ENCODE results near the gene RPS18.
"Not testable (repeated sequence)": the region's sequence is repeated elsewhere in the genome, so short reads cannot be mapped to it uniquely, and the experiment has no call there.

The RPS18 gene

GRCh38 chr6:33250731-33251130, 21.1 kb upstream of the RPS18 start:
- DNase-seq (ENCODE audit: low spot score): no peak
- in situ Hi-C loops (cut with MboI; ENCODE audit: low sequenced_read_pairs, unreplicated experiment): no loop called here
- TF ChIP-seq CTCF (IDR thresholded peaks at IDR 0.05; ENCODE audit: borderline replicate concordance, control extremely low read depth, extremely low read depth, insufficient read depth, missing control alignments): no peak

- DNase-seq (ENCODE audit: low spot score): no peak
- in situ Hi-C loops (cut with MboI; ENCODE audit: low sequenced_read_pairs, unreplicated experiment): no loop called here
- TF ChIP-seq CTCF (IDR thresholded peaks at IDR 0.05; ENCODE audit: borderline replicate concordance, control extremely low read depth, extremely low read depth, insufficient read depth, missing control alignments): no peak
Measured at GRCh38 chr6:33251395-33252012, 20.4 kb upstream of the RPS18 start.

DNA sequence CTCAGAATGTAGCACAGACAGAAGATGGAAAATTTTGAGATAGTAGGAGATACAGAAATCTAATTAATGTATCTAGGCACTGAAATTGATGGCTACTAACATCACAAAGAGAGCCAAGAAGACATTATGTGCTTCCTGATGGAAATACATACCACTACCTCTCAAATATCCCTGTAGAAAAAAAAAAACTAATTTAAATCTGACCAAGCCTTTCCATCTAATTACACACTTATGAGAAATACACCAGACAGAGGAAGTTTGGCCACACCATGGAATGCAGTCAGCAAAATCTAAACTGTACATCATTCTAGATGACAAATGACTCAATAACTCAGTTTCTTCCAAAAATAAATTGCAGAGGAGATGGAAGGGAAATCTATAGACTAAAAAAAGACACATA, 19.1 kb upstream of the RPS18 start:
- no peak for TF ChIP-seq CTCF (IDR thresholded peaks at IDR 0.05; ENCODE audit: borderline replicate concordance, control extremely low read depth, extremely low read depth, insufficient read depth, missing control alignments)
- in situ Hi-C loops (cut with MboI; ENCODE audit: low sequenced_read_pairs, unreplicated experiment): no loop called here
- no peak for DNase-seq (ENCODE audit: low spot score)

GRCh38 chr6:33254591-33254990, 17.3 kb upstream of the RPS18 start:
- no peak for TF ChIP-seq CTCF (IDR thresholded peaks at IDR 0.05; ENCODE audit: borderline replicate concordance, control extremely low read depth, extremely low read depth, insufficient read depth, missing control alignments)
- in situ Hi-C loops (cut with MboI; ENCODE audit: low sequenced_read_pairs, unreplicated experiment): no loop called here
- DNase-seq (ENCODE audit: low spot score): no peak

GRCh38 chr6:33259032-33259431, 12.8 kb upstream of the RPS18 start:
- DNase-seq (ENCODE audit: low spot score): no peak
- no peak for TF ChIP-seq CTCF (IDR thresholded peaks at IDR 0.05; ENCODE audit: borderline replicate concordance, control extremely low read depth, extremely low read depth, insufficient read depth, missing control alignments)
- in situ Hi-C loops (cut with MboI; ENCODE audit: low sequenced_read_pairs, unreplicated experiment): no loop called here

- in situ Hi-C loops (cut with MboI; ENCODE audit: low sequenced_read_pairs, unreplicated experiment); DNase-seq (ENCODE audit: low spot score): not testable (repeated sequence)
Measured at GRCh38 chr6:33262490-33262889, 9.4 kb upstream of the RPS18 start.

DNA sequence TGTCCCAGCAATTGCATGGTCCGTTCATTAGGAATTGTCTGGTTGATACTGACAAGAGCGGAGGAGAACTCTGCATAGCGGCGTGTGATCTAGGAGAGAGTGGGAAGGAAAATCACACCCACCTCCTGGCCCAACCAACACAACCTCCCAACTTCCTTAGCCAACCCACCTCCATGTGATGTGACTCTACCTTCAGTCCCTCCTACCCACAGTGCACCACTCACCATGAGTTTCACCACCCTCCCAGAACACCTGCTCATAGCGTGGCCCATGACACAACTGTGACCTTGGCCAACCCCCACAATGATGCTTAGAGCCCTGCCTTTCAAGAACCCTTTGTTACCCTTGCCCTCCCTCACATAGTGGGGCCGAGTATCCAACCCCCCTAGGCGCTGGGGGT, 7.9 kb upstream of the RPS18 start:
- in situ Hi-C loops (cut with MboI; ENCODE audit: low sequenced_read_pairs, unreplicated experiment): no loop called here
- DNase-seq (ENCODE audit: low spot score): no peak
- no peak for TF ChIP-seq CTCF (IDR thresholded peaks at IDR 0.05; ENCODE audit: borderline replicate concordance, control extremely low read depth, extremely low read depth, insufficient read depth, missing control alignments)

Data from GM13976 (cell line).